B cell (primary cell): ENCODE results near the gene AMPH.

Experiments used
- EZH2 ChIP-seq: IDR thresholded peaks from 2 replicates; pipeline ENCODE4 v1.6.1; 2012; ENCODE audit warnings: borderline replicate concordance, low read depth, mild to moderate bottlenecking, moderate library complexity, low read length; ENCODE audit not compliant: insufficient read depth, poor library complexity, severe bottlenecking
- TF ChIP-seq, protein P1 (sequence below): fragments of 200-600 bp; IDR thresholded peaks from one replicate; pipeline ENCODE4 v1.8.0; 2022; ENCODE audit warnings: antibody characterized with exemption, mild to moderate bottlenecking

DNA sequence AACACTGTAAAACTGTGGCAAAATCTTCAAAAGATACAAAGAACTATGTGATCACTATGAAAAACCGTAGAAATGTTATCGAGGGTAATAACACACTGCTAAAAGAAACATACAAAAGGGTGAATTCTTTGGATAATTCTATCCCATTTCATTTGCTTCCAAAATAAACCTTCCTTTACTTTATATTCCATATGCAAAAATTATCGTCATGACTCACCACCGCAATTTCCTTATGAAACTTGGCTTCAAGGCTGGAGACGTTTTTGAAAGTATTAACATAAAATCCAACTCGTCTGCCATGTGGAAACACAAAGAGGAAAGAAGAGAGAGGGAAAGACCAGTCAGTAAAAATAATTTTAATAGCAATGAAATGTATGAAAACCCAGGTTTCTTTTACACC is 165.2 kb downstream of the AMPH start:
- TF ChIP-seq, protein P1, sequence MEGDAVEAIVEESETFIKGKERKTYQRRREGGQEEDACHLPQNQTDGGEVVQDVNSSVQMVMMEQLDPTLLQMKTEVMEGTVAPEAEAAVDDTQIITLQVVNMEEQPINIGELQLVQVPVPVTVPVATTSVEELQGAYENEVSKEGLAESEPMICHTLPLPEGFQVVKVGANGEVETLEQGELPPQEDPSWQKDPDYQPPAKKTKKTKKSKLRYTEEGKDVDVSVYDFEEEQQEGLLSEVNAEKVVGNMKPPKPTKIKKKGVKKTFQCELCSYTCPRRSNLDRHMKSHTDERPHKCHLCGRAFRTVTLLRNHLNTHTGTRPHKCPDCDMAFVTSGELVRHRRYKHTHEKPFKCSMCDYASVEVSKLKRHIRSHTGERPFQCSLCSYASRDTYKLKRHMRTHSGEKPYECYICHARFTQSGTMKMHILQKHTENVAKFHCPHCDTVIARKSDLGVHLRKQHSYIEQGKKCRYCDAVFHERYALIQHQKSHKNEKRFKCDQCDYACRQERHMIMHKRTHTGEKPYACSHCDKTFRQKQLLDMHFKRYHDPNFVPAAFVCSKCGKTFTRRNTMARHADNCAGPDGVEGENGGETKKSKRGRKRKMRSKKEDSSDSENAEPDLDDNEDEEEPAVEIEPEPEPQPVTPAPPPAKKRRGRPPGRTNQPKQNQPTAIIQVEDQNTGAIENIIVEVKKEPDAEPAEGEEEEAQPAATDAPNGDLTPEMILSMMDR: no peak
- no peak for TF ChIP-seq EZH2
